ENCODE measurements around the gene GARIN5A.

GARIN5A gene

GRCh38 chr19:50496189-50497021, 19.8 kb upstream of the GARIN5A start:
- 69 to 74% methylated on average over 30 of the region's 30 CpGs for WGBS, 2 experiments
- H3K4me1 ChIP-seq (ENCODE audit: control insufficient read depth, insufficient read depth, low read length): peaks cover 6% of the 10 kb centered on the region
- no peaks in the 10 kb centered on the region for H3K9me3 ChIP-seq (ENCODE audit: control insufficient read depth, low read length)
- H3K36me3 ChIP-seq (ENCODE audit: control insufficient read depth, insufficient read depth, low read length): no peaks in the 10 kb centered on the region
- peaks cover 52% of the 10 kb centered on the region for H3K27me3 ChIP-seq (ENCODE audit: control insufficient read depth, insufficient read depth, low read length, poor library complexity, severe bottlenecking)
- no peak overlapping the region for H3K4me3 ChIP-seq (ENCODE audit: insufficient read depth, low read depth, low read length)
- no peak overlapping the region for H3K27ac ChIP-seq (ENCODE audit: insufficient read depth, low read depth, low read length, poor library complexity, severe bottlenecking)

- Histone ChIP-seq H3K36me3 (ENCODE audit: control insufficient read depth, insufficient read depth, low read length) (no peaks in the 10 kb centered on the region), H3K9me3 (ENCODE audit: control insufficient read depth, low read length) (no peaks in the 10 kb centered on the region), H3K4me3 (ENCODE audit: insufficient read depth, low read depth, low read length) (no peak overlapping the region), H3K27ac (ENCODE audit: insufficient read depth, low read depth, low read length, poor library complexity, severe bottlenecking) (no peak overlapping the region), H3K4me1 (ENCODE audit: control insufficient read depth, insufficient read depth, low read length) (peaks cover 5% of the 10 kb centered on the region), H3K27me3 (ENCODE audit: control insufficient read depth, insufficient read depth, low read length, poor library complexity, severe bottlenecking) (peaks cover 53% of the 10 kb centered on the region)
- 85 to 90% methylated on average over 5 of the region's 5 CpGs for WGBS, 2 experiments
These were observed 18.4 kb upstream of the GARIN5A start for GRCh38 chr19:50495020-50495531.

DNA sequence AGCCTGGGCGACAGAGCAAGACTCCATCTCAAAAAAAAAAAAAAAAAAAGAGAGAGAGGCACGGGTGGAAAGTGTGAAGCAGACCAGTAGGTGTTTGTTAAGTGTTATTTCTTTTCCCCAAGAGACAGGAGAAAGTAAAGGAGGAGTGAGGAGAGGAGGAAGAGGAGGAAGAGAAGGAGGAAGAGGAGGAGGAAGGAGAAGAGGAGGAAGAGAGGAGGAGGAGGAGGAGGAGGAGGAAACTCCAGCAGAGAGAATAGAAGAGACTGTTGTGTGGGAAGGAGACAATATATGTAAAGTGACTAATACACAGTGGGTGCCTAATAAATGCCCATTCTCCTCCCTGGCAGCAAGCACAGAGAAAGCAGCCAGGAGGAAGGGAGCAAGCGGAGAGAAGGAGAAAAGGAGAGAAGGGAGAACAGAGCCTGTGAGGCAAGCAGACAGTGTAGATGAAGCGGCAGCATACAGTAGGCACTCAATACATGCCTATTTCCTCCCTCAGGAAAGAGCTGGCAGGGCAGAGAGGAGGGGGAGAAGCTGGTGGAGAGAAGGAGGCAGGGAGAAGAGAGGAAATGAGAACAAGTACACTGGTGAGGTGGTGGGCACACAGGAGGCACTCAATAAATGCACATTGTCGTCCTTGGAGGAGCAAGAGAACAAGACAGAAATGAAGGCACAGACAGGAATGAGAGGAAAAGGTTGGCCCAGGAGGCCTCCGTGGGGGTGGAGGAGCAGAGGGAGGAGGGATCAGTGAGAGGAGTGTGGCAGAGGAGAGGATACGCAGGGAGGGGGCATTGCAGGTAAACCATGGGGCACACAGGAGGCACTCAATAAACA, 17.8 kb upstream of the GARIN5A start:
- WGBS, 2 experiments: 62 to 71% methylated on average over 6 to 7 of the region's 7 CpGs

DNA sequence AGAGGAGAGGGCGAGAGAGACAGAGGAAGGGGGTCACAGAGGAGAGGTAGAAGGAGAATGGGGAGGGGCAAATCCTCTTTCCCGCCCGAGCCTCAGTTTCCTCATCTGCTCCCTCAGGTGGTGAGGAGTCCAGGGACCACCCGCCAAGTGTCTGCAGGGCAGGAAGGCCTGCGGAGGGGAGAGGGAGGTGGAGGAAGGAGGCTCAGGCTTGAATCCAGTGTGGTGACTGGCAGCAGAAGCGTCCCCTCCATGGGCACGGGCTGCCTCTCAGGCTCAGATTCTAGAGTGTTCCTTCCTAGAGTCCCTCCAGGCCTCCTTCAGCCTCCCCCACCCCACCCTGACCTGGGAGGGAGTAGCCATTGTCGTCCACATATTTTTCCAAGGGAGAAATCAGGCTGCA, 16.5 kb upstream of the GARIN5A start:
- Histone ChIP-seq H3K27ac (ENCODE audit: insufficient read depth, low read depth, low read length, poor library complexity, severe bottlenecking) (no peak overlapping the region), H3K36me3 (ENCODE audit: control insufficient read depth, insufficient read depth, low read length) (no peaks in the 10 kb centered on the region), H3K4me1 (ENCODE audit: control insufficient read depth, insufficient read depth, low read length) (no peaks in the 10 kb centered on the region), H3K9me3 (ENCODE audit: control insufficient read depth, low read length) (no peaks in the 10 kb centered on the region), H3K4me3 (ENCODE audit: insufficient read depth, low read depth, low read length) (no peak overlapping the region), H3K27me3 (ENCODE audit: control insufficient read depth, insufficient read depth, low read length, poor library complexity, severe bottlenecking) (peaks cover 47% of the 10 kb centered on the region)
- 65% methylated on average over 8 of the region's 8 CpGs for WGBS, 2 experiments

More for the DNA sequence above, 17.8 kb upstream of the GARIN5A start:
- no peaks in the 10 kb centered on the region for H3K36me3 ChIP-seq (ENCODE audit: control insufficient read depth, insufficient read depth, low read length)
- peaks cover 47% of the 10 kb centered on the region for H3K27me3 ChIP-seq (ENCODE audit: control insufficient read depth, insufficient read depth, low read length, poor library complexity, severe bottlenecking)
- no peak overlapping the region for H3K4me3 ChIP-seq (ENCODE audit: insufficient read depth, low read depth, low read length)
- no peak overlapping the region for H3K27ac ChIP-seq (ENCODE audit: insufficient read depth, low read depth, low read length, poor library complexity, severe bottlenecking)
- no peaks in the 10 kb centered on the region for H3K9me3 ChIP-seq (ENCODE audit: control insufficient read depth, low read length)
- no peaks in the 10 kb centered on the region for H3K4me1 ChIP-seq (ENCODE audit: control insufficient read depth, insufficient read depth, low read length)

- Histone ChIP-seq H3K4me3 (ENCODE audit: insufficient read depth, low read depth, low read length) (no peak overlapping the region), H3K27me3 (ENCODE audit: control insufficient read depth, insufficient read depth, low read length, poor library complexity, severe bottlenecking) (peaks cover 43% of the 10 kb centered on the region), H3K4me1 (ENCODE audit: control insufficient read depth, insufficient read depth, low read length) (no peaks in the 10 kb centered on the region), H3K27ac (ENCODE audit: insufficient read depth, low read depth, low read length, poor library complexity, severe bottlenecking) (no peak overlapping the region), H3K9me3 (ENCODE audit: control insufficient read depth, low read length) (no peaks in the 10 kb centered on the region), H3K36me3 (ENCODE audit: control insufficient read depth, insufficient read depth, low read length) (no peaks in the 10 kb centered on the region)
- WGBS, 2 experiments: 29 to 45% methylated on average over 9 to 12 of the region's 12 CpGs
These were observed 15.8 kb upstream of the GARIN5A start for GRCh38 chr19:50492303-50493052.

DNA sequence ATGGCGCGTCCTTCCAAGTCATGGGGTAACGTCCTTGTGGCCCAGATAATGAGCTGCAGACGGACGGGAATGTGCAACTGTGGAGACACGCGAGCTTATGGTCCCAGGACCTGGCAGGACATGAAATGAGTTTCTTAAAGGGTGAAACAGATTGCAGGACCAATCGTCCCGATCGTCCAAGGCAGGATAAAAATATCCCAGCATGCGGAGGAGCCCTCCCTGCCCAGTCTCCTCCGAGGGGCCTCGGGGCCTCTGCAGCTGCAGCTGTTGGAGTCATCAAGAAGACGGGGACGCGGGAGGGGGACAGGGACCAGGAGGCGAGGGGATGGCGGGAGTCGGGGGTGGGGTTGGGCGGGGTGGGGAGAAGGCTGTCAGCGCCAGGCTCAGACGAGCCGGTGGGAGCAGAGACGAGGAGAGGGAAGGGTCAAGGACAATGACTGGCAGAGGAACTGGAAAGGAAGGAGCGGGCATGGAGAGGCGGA, 14.4 kb upstream of the GARIN5A start:
- no peak overlapping the region for H3K27ac ChIP-seq (ENCODE audit: insufficient read depth, low read depth, low read length, poor library complexity, severe bottlenecking)
- peaks cover 3% of the 10 kb centered on the region for H3K9me3 ChIP-seq (ENCODE audit: control insufficient read depth, low read length)
- peaks cover 44% of the 10 kb centered on the region for H3K27me3 ChIP-seq (ENCODE audit: control insufficient read depth, insufficient read depth, low read length, poor library complexity, severe bottlenecking)
- H3K4me3 ChIP-seq (ENCODE audit: insufficient read depth, low read depth, low read length): no peak overlapping the region
- H3K4me1 ChIP-seq (ENCODE audit: control insufficient read depth, insufficient read depth, low read length): no peaks in the 10 kb centered on the region
- no peaks in the 10 kb centered on the region for H3K36me3 ChIP-seq (ENCODE audit: control insufficient read depth, insufficient read depth, low read length)
- 85 to 86% methylated on average over 26 of the region's 26 CpGs for WGBS, 2 experiments

- WGBS, 2 experiments: 93 to 95% methylated on average over 18 of the region's 18 CpGs
- Histone ChIP-seq H3K4me1 (ENCODE audit: control insufficient read depth, insufficient read depth, low read length) (no peaks in the 10 kb centered on the region), H3K27ac (ENCODE audit: insufficient read depth, low read depth, low read length, poor library complexity, severe bottlenecking) (no peak overlapping the region), H3K27me3 (ENCODE audit: control insufficient read depth, insufficient read depth, low read length, poor library complexity, severe bottlenecking) (peaks cover 44% of the 10 kb centered on the region), H3K9me3 (ENCODE audit: control insufficient read depth, low read length) (peaks cover 3% of the 10 kb centered on the region), H3K4me3 (ENCODE audit: insufficient read depth, low read depth, low read length) (no peak overlapping the region), H3K36me3 (ENCODE audit: control insufficient read depth, insufficient read depth, low read length) (no peaks in the 10 kb centered on the region)
These were observed 13.8 kb upstream of the GARIN5A start for GRCh38 chr19:50490411-50490811.

DNA sequence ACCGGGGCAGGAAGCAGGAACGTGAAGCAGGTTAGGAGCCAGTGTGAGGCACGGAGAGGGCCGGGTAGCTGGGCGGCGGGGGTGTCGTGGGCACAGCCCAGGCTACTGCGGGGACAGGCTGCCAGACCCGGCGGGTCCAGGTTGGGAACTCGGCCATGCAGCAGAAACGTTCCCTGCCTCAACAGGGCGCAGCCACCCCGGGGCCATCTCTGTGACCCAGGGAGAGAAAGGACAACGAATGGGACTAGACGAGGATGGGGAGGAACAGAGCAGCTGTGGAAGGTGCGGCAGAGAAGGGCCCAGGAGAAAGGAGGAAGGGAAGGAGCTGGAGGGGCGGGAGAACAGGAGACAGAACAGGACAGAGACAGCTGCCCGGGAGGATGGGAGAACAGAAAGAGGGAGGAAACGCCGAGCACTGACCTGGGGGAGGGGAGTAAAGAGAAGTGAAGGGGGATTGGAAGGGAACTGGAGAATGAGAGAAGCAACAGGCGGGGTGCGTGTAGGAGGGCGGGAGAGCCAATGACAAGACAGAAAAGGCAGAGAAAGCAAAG, 12.9 kb upstream of the GARIN5A start:
- Histone ChIP-seq H3K4me3 (ENCODE audit: insufficient read depth, low read depth, low read length) (no peak overlapping the region), H3K36me3 (ENCODE audit: control insufficient read depth, insufficient read depth, low read length) (no peaks in the 10 kb centered on the region), H3K9me3 (ENCODE audit: control insufficient read depth, low read length) (peaks cover 3% of the 10 kb centered on the region), H3K27me3 (ENCODE audit: control insufficient read depth, insufficient read depth, low read length, poor library complexity, severe bottlenecking) (peaks cover 44% of the 10 kb centered on the region), H3K27ac (ENCODE audit: insufficient read depth, low read depth, low read length, poor library complexity, severe bottlenecking) (no peak overlapping the region), H3K4me1 (ENCODE audit: control insufficient read depth, insufficient read depth, low read length) (no peaks in the 10 kb centered on the region)
- 52 to 53% methylated on average over 24 of the region's 24 CpGs for WGBS, 2 experiments

DNA sequence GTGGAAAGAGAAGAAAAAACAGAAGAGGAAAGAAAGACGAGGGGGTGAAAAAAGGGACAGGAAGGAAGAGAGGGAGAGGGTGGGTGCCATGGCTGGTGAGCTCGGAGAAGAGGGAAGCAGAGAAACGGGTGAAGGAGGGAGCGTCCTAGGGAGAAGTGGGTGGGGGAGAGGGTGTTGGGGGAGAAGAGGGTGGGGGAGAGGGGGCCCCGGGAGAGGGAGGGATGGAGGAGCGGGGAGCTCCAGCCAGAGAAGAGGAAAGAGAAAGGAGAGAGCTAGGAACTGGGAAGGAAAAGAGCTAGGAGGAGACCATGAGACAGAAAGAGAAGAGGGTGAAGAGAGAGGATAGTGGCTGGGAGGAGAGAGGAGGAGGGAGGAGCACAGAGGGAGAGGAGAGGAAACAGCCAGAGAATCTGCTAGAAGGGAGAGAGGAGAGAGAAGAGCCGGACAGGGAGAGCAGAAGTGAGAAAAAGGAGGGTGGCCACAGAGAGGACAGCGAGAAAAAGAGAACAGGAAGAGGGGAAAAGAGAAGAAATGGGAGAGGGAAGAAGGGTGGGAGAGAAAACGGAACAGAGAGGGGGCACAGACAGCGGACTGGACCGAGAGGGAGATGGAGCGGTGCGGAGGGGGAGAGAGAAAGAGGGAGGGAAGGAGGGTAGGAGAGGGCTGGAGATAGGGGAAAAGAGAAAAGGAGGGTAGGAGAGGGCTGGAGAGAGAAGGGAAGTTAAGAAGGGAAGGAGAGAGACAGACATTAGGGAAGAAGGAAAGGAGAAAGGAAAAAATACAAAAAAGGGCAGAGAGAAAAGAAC, 11.9 kb upstream of the GARIN5A start:
- WGBS, 2 experiments: 54 to 55% methylated on average over 13 of the region's 13 CpGs
- Histone ChIP-seq H3K4me1 (ENCODE audit: control insufficient read depth, insufficient read depth, low read length) (no peaks in the 10 kb centered on the region), H3K27me3 (ENCODE audit: control insufficient read depth, insufficient read depth, low read length, poor library complexity, severe bottlenecking) (peaks cover 44% of the 10 kb centered on the region), H3K27ac (ENCODE audit: insufficient read depth, low read depth, low read length, poor library complexity, severe bottlenecking) (no peak overlapping the region), H3K4me3 (ENCODE audit: insufficient read depth, low read depth, low read length) (no peak overlapping the region), H3K9me3 (ENCODE audit: control insufficient read depth, low read length) (peaks cover 3% of the 10 kb centered on the region), H3K36me3 (ENCODE audit: control insufficient read depth, insufficient read depth, low read length) (no peaks in the 10 kb centered on the region)

All from ectodermal cell (in vitro differentiated cells).